ENCODE measurements around the gene ARID1B. TPM values are rescaled to one million over a fixed set of nuclear protein-coding genes. Genes with fewer than 3 reads are reported as not detected.

Gene ARID1B
- polyA plus RNA-seq (2013, experiment 1 of 2) = 33.3 TPM
- 36.5 TPM for polyA plus RNA-seq (2013, experiment 2 of 2)

- peaks cover 5% of the 10 kb centered on the region for H3K79me1 ChIP-seq (ENCODE audit: low read depth, low read length)
- peak within 1 kb of the TSS; percentile 98 for H2BK5ac ChIP-seq (ENCODE audit: low read length)
- H4K8ac ChIP-seq (ENCODE audit: low read depth, low read length) = peak within 1 kb of the TSS; percentile 92
- H3K36me3 ChIP-seq (replicated peaks in 1 of 2; ENCODE audit: control insufficient read depth in 2 of 2, insufficient read depth in 2 of 2, low read length in 2 of 2) = no peaks in the 10 kb centered on the region
- H3K14ac ChIP-seq (ENCODE audit: low read length) = peak within 1 kb of the TSS; percentile 100
- peak within 1 kb of the TSS; percentile 92 for H2AK5ac ChIP-seq (ENCODE audit: low read depth, low read length)
- peak within 1 kb of the TSS; percentile 94 for H2BK12ac ChIP-seq (ENCODE audit: low read length)
- no peaks in the 10 kb centered on the region for H3K27me3 ChIP-seq (ENCODE audit: control insufficient read depth in 3 of 3, insufficient read depth in 3 of 3, low read depth in 1 of 3, low read length in 3 of 3)
- peak within 1 kb of the TSS; percentile 67 to 91 for H3K4me3 ChIP-seq (ENCODE audit: low read length in 2 of 2)
- H3K18ac ChIP-seq (ENCODE audit: low read length) = peak within 1 kb of the TSS; percentile 99
- H2AFZ ChIP-seq (ENCODE audit: low read length) = peak within 1 kb of the TSS; percentile 89
- H3K9ac ChIP-seq (ENCODE audit: low read depth, low read length, poor library complexity) = peak within 1 kb of the TSS; percentile 100
- H2BK120ac ChIP-seq (ENCODE audit: low read depth, low read length) = peak within 1 kb of the TSS; percentile 91
- peak within 1 kb of the TSS; percentile 81 for H2BK15ac ChIP-seq (ENCODE audit: low read length)
- H3K4ac ChIP-seq (ENCODE audit: low read length) = peak within 1 kb of the TSS; percentile 99
- H3K23ac ChIP-seq (ENCODE audit: low read depth, low read length, poor library complexity) = peak within 1 kb of the TSS; percentile 100
- no peaks in the 10 kb centered on the region for H3K9me3 ChIP-seq (replicated peaks in 1 of 2; ENCODE audit: control insufficient read depth in 2 of 2, insufficient read depth in 1 of 2, low read depth in 1 of 2, low read length in 2 of 2)
- H3K4me2 ChIP-seq (ENCODE audit: insufficient read depth, low read length, poor library complexity, severe bottlenecking) = peak within 1 kb of the TSS; percentile 64
- H3K4me1 ChIP-seq (ENCODE audit: control insufficient read depth in 2 of 2, insufficient read depth in 1 of 2, low read depth in 1 of 2, low read length in 2 of 2) = peaks cover 11 to 22% of the 10 kb centered on the region in 2 donors
- peak; percentile 74 for DNase-seq (ENCODE audit: low spot score)
- peak within 1 kb of the TSS; percentile 99 for H4K91ac ChIP-seq (ENCODE audit: low read depth, low read length, poor library complexity)
- H3K27ac ChIP-seq (replicated peaks; ENCODE audit: low read length) = peak within 1 kb of the TSS; percentile 98
- WGBS, 2 donors (ENCODE audit: extremely low coverage in 2 of 2, insufficient read length in 2 of 2, insufficient replicate concordance in 1 of 2) = no CpG with 5 or more reads among the region's 65 CpGs
Measured at GRCh38 chr6:156776840-156777576, at the start of gene ARID1B. TSS of gene ARID1B (plus strand) at chr6:156777378. CDS start at chr6:156777681, 303 bp downstream.

- Histone ChIP-seq H3K79me1 (ENCODE audit: low read depth, low read length) (peaks cover 2% of the 10 kb centered on the region), H2BK5ac (ENCODE audit: low read length) (no peak overlapping the region), H2AK5ac (ENCODE audit: low read depth, low read length) (no peak overlapping the region), H3K4me3 (ENCODE audit: low read length in 2 of 2) (no peak overlapping the region), H3K9me3 (replicated peaks in 1 of 2; ENCODE audit: control insufficient read depth in 2 of 2, insufficient read depth in 1 of 2, low read depth in 1 of 2, low read length in 2 of 2) (no peaks in the 10 kb centered on the region), H4K91ac (ENCODE audit: low read depth, low read length, poor library complexity) (no peak overlapping the region), H2BK15ac (ENCODE audit: low read length) (no peak overlapping the region), H2BK12ac (ENCODE audit: low read length) (no peak overlapping the region), H3K14ac (ENCODE audit: low read length) (no peak overlapping the region), H4K8ac (ENCODE audit: low read depth, low read length) (no peak overlapping the region), H3K9ac (ENCODE audit: low read depth, low read length, poor library complexity) (no peak overlapping the region), H2BK120ac (ENCODE audit: low read depth, low read length) (no peak overlapping the region), H3K18ac (ENCODE audit: low read length) (no peak overlapping the region), H3K36me3 (replicated peaks in 1 of 2; ENCODE audit: control insufficient read depth in 2 of 2, insufficient read depth in 2 of 2, low read length in 2 of 2) (no peaks in the 10 kb centered on the region), H3K27ac (replicated peaks; ENCODE audit: low read length) (no peak overlapping the region), H3K23ac (ENCODE audit: low read depth, low read length, poor library complexity) (no peak overlapping the region), H3K27me3 (ENCODE audit: control insufficient read depth in 3 of 3, insufficient read depth in 3 of 3, low read depth in 1 of 3, low read length in 3 of 3) (no peaks in the 10 kb centered on the region), H3K4me1 (ENCODE audit: control insufficient read depth in 2 of 2, insufficient read depth in 1 of 2, low read depth in 1 of 2, low read length in 2 of 2) (peaks cover 0 to 6% of the 10 kb centered on the region in 2 donors), H3K4me2 (ENCODE audit: insufficient read depth, low read length, poor library complexity, severe bottlenecking) (no peak overlapping the region), H3K4ac (ENCODE audit: low read length) (no peak overlapping the region), H2AFZ (ENCODE audit: low read length) (no peak overlapping the region)
- no CpG with 5 or more reads among the region's 5 CpGs for WGBS, 2 donors (ENCODE audit: extremely low coverage in 2 of 2, insufficient read length in 2 of 2, insufficient replicate concordance in 1 of 2)
- no peak for DNase-seq (ENCODE audit: low spot score)
Measured at GRCh38 chr6:156727715-156728385, 49.3 kb upstream of the ARID1B start.

GRCh38 chr6:156729248-156729647, 47.9 kb upstream of the ARID1B start:
- Histone ChIP-seq H3K27me3 (ENCODE audit: control insufficient read depth in 3 of 3, insufficient read depth in 3 of 3, low read depth in 1 of 3, low read length in 3 of 3) (no peaks in the 10 kb centered on the region), H3K9ac (ENCODE audit: low read depth, low read length, poor library complexity) (no peak overlapping the region), H4K8ac (ENCODE audit: low read depth, low read length) (no peak overlapping the region), H3K79me1 (ENCODE audit: low read depth, low read length) (peaks cover 2% of the 10 kb centered on the region), H4K91ac (ENCODE audit: low read depth, low read length, poor library complexity) (no peak overlapping the region), H3K4me3 (ENCODE audit: low read length in 2 of 2) (no peak overlapping the region), H3K4ac (ENCODE audit: low read length) (no peak overlapping the region), H3K18ac (ENCODE audit: low read length) (no peak overlapping the region), H3K4me2 (ENCODE audit: insufficient read depth, low read length, poor library complexity, severe bottlenecking) (no peak overlapping the region), H2AFZ (ENCODE audit: low read length) (no peak overlapping the region), H3K36me3 (replicated peaks in 1 of 2; ENCODE audit: control insufficient read depth in 2 of 2, insufficient read depth in 2 of 2, low read length in 2 of 2) (no peaks in the 10 kb centered on the region), H3K27ac (replicated peaks; ENCODE audit: low read length) (no peak overlapping the region), H3K4me1 (ENCODE audit: control insufficient read depth in 2 of 2, insufficient read depth in 1 of 2, low read depth in 1 of 2, low read length in 2 of 2) (peaks cover 0 to 6% of the 10 kb centered on the region in 2 donors), H2BK15ac (ENCODE audit: low read length) (no peak overlapping the region), H3K14ac (ENCODE audit: low read length) (no peak overlapping the region), H2BK120ac (ENCODE audit: low read depth, low read length) (no peak overlapping the region), H2AK5ac (ENCODE audit: low read depth, low read length) (no peak overlapping the region), H2BK12ac (ENCODE audit: low read length) (no peak overlapping the region), H2BK5ac (ENCODE audit: low read length) (no peak overlapping the region), H3K9me3 (replicated peaks in 1 of 2; ENCODE audit: control insufficient read depth in 2 of 2, insufficient read depth in 1 of 2, low read depth in 1 of 2, low read length in 2 of 2) (no peaks in the 10 kb centered on the region), H3K23ac (ENCODE audit: low read depth, low read length, poor library complexity) (no peak overlapping the region)
- WGBS, 2 donors (ENCODE audit: extremely low coverage in 2 of 2, insufficient read length in 2 of 2, insufficient replicate concordance in 1 of 2) = no CpG with 5 or more reads among the region's 2 CpGs
- DNase-seq (ENCODE audit: low spot score) = no peak

- Histone ChIP-seq H3K4me1 (ENCODE audit: control insufficient read depth in 2 of 2, insufficient read depth in 1 of 2, low read depth in 1 of 2, low read length in 2 of 2) (peaks cover 0 to 6% of the 10 kb centered on the region in 2 donors), H2BK12ac (ENCODE audit: low read length) (no peak overlapping the region), H3K18ac (ENCODE audit: low read length) (no peak overlapping the region), H2BK15ac (ENCODE audit: low read length) (no peak overlapping the region), H4K8ac (ENCODE audit: low read depth, low read length) (no peak overlapping the region), H2AFZ (ENCODE audit: low read length) (no peak overlapping the region), H4K91ac (ENCODE audit: low read depth, low read length, poor library complexity) (no peak overlapping the region), H2BK120ac (ENCODE audit: low read depth, low read length) (no peak overlapping the region), H3K36me3 (replicated peaks in 1 of 2; ENCODE audit: control insufficient read depth in 2 of 2, insufficient read depth in 2 of 2, low read length in 2 of 2) (no peaks in the 10 kb centered on the region), H2BK5ac (ENCODE audit: low read length) (no peak overlapping the region), H2AK5ac (ENCODE audit: low read depth, low read length) (no peak overlapping the region), H3K27me3 (ENCODE audit: control insufficient read depth in 3 of 3, insufficient read depth in 3 of 3, low read depth in 1 of 3, low read length in 3 of 3) (no peaks in the 10 kb centered on the region), H3K4me2 (ENCODE audit: insufficient read depth, low read length, poor library complexity, severe bottlenecking) (no peak overlapping the region), H3K27ac (replicated peaks; ENCODE audit: low read length) (no peak overlapping the region), H3K9me3 (replicated peaks in 1 of 2; ENCODE audit: control insufficient read depth in 2 of 2, insufficient read depth in 1 of 2, low read depth in 1 of 2, low read length in 2 of 2) (no peaks in the 10 kb centered on the region), H3K4ac (ENCODE audit: low read length) (no peak overlapping the region), H3K9ac (ENCODE audit: low read depth, low read length, poor library complexity) (no peak overlapping the region), H3K14ac (ENCODE audit: low read length) (no peak overlapping the region), H3K79me1 (ENCODE audit: low read depth, low read length) (peaks cover 2% of the 10 kb centered on the region), H3K4me3 (ENCODE audit: low read length in 2 of 2) (no peak overlapping the region), H3K23ac (ENCODE audit: low read depth, low read length, poor library complexity) (no peak overlapping the region)
- DNase-seq (ENCODE audit: low spot score) = no peak
- no CpG with 5 or more reads among the region's 4 CpGs for WGBS, 2 donors (ENCODE audit: extremely low coverage in 2 of 2, insufficient read length in 2 of 2, insufficient replicate concordance in 1 of 2)
Measured at GRCh38 chr6:156731396-156731795, 45.8 kb upstream of the ARID1B start.
